ENCODE results near the gene LPXN.

Gene LPXN

DNA sequence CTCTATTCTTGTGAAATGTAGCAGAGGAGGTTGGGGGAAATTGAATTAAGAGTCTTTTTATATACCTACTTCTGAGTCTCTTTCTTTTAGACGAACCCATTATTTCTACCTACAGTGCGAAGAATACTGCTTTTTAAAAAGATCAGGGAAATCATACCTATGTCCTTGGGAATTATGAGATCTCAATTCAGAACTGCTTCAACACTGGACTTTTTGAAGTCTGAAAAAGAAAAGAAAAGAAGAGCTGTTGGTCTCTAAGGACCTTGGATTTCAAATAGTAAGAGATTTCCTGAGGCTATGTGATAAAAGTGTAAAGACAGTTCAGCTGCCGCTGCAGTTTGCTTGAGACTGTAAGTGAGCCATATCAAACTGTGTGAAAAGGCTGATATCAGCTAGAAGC is 64.0 kb downstream of the LPXN start:
- no peak for DNase-seq

- no peak for DNase-seq
These were observed 65.9 kb downstream of the LPXN start for GRCh38 chr11:58509748-58510147.

- no peak for DNase-seq
These were observed 66.8 kb downstream of the LPXN start for GRCh38 chr11:58508814-58509213.

GRCh38 chr11:58508005-58508404 is 67.7 kb downstream of the LPXN start, which contains the start of gene OR5B21:
Gene OR5B21, minus strand, starts transcription at chr11:58508105. Its CDS starts 0 bp downstream, at chr11:58508105.
- no peak for DNase-seq

- no peak for DNase-seq
These were observed 68.3 kb downstream of the LPXN start for GRCh38 chr11:58507355-58507754.

DNA sequence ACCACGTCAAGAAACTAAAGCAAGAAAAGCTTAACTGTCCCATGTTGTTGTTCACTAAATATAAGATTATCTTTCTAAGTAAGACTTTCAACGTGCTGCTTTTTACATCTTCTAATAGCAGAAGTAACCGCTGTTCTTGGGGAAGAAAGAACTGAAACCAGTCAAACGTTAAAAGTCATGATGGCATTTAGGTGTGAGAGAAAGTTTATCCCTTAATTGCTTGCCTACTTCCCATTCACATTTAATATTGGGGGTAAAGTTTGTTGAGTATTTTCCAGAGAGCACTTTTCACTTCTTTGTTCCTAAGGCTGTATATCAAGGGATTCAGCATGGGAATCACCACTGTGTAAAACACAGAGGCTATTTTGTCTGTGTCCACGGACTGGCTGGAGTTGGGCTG is 68.7 kb downstream of the LPXN start:
- no peak for DNase-seq

DNA sequence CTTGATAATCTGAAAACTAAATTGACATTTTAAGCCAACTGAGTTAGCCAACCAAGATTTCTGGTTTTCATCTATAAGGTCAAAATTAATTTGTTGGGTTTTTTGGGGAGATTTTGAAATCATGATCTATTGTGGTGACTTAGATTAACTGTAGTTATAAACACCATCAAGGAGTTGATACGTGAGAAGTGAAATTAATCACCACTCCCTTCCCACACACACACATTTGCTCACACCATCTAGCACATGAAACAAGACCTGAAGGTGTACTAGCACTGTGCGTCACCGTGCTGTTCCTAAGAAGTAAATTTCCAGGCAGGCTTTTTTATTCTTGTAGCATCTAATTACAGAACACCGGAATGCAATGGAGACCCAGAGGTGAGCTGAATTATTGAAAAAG is 69.8 kb downstream of the LPXN start:
- no peak for DNase-seq

GRCh38 chr11:58504232-58504631 is 71.4 kb downstream of the LPXN start:
- no peak for DNase-seq

- no peak for DNase-seq
These were observed 72.2 kb downstream of the LPXN start for GRCh38 chr11:58503361-58503856.

- no peak for DNase-seq
These were observed 73.7 kb downstream of the LPXN start for GRCh38 chr11:58502004-58502403.

DNA sequence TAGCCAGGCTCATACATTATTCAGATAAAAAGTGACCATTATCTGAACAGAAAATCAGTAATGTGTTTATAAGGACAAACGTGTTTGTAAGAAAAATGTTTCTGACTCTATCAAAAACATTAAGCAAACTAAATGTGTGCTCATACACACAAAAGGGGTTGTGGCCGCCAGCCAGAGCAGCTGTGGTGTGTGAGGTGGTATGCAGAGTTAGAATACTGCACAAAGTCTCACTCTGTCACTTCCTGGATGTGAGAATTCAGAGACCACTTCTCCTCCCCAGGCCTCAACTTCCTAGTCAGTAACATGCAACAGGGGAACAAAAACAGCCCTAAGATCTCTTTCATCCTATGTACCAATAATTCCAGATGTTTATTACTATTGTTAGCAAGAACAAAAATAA is 77.2 kb downstream of the LPXN start:
- DNase-seq = no peak

DNA sequence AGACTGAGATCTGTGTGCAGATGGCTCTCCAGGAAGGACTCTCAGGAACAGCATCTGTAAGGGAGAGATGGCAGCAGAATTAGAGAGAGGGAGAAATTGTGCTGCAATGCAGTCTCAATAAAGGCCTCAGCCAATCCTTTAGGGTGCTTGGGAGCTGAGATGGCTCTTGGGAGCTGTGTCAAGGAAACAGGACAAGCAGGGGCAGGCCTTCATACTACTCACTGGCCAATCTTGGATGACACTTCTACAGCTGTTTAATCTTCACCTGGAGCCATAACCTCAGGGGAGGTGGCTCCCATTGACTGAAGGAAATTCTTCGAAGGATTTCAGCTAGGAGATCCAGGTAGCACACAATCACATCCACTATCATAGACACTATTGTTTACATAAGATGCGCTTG is 77.7 kb downstream of the LPXN start:
- DNase-seq = no peak

DNA sequence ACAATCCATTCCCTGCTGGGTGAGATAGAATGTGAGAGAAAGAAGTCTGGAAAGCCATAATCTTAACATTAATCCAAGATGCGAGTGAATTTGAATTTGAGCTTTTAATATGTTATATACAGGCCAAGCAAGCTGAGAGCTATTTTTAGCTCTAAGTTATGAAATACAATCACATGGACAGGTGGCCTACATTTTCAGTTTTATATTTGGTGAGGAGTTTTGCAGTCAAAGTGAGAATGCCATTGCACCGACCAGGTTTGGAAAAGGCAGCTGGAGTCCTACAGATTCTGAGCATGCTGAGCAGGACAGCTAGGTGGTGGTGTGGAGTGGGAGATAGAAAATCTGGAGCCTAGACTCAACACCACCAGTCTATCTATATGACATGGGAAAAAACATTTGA is 79.8 kb downstream of the LPXN start:
- no peak for DNase-seq

- DNase-seq = no peak
These were observed 81.6 kb downstream of the LPXN start for GRCh38 chr11:58494101-58494500.

DNA sequence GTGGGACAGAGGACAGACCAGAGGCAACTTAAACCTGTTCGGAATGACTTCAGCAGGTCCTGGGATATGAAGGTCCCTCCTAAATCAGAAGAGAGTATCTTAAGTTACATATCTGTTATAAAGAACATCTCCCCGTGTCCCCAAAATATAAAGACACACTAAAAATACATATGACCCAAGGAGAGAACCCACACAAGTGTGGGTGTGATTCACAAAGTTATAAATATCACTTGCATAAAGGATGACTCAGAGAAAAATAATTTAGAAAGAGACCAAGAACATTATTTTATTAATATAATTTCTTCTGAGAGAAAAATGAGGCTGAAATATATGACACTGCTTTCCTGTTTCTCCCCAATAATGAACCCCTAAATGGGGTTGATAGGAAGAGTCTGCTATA is 82.0 kb downstream of the LPXN start:
- DNase-seq = no peak

GRCh38 chr11:58490827-58491226 is 84.8 kb downstream of the LPXN start:
- DNase-seq = no peak

GRCh38 chr11:58487170-58487569 is 88.5 kb downstream of the LPXN start:
- no peak for DNase-seq

DNA sequence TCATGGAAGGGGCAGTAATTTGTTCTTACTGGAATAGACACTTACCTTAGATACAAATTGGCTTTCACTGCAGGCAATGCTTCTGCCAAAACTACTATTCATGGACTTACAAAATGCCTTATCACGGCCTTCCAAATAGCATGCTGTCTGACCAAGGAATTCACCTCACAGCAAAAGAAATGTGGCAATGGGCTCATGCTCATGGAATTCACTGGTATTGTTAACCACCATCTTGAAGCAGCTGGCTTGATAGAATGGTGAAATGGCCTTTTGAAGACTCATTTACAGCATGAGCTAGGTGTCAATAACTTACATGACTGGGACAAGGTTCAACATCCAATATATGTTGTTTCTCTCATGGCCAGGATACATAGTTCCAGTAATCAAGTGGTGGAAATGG is 89.7 kb downstream of the LPXN start:
- DNase-seq = no peak
